ENCODE data around the gene HOXC6.

Gene HOXC6

DNA sequence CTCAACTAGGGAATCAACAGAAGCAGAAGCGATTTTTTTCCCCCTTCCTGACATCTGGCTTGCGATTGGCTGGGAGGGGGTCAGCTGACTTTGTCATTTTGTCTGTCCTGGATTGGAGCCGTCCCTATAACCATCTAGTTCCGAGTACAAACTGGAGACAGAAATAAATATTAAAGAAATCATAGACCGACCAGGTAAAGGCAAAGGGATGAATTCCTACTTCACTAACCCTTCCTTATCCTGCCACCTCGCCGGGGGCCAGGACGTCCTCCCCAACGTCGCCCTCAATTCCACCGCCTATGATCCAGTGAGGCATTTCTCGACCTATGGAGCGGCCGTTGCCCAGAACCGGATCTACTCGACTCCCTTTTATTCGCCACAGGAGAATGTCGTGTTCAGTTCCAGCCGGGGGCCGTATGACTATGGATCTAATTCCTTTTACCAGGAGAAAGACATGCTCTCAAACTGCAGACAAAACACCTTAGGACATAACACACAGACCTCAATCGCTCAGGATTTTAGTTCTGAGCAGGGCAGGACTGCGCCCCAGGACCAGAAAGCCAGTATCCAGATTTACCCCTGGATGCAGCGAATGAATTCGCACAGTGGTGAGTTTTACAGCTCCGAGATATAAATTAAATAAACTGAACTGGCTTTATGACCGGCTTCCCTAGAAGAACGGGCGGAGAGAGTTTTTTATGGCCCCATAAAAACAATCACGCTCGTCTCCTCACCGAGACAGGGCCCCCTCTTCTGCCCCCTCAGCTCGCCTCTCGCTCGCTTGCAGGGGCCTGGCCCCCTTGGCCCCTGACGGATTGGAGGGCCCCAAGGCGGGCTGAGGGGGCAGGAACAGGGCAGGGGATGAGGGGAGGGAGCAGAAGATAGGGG, at the start of gene HOXC6:
TSS of gene HOXC6 (plus strand) at position 127 of the 888 bp plus-strand sequence. CDS start at position 209, 82 bp downstream.
- Histone ChIP-seq H3K36me3 (ENCODE audit: control insufficient read depth in 2 of 2, insufficient read depth in 2 of 2, low read length in 2 of 2) (no peaks in the 10 kb centered on the region), H3K9me3 (ENCODE audit: control insufficient read depth in 2 of 2, low read length in 2 of 2) (peaks cover 0 to 3% of the 10 kb centered on the region in 2 donors), H3K4me3 (ENCODE audit: low read length in 2 of 2) (peak within 1 kb of the TSS in 1 of 2 donors; percentile 38), H3K27me3 (ENCODE audit: control insufficient read depth in 2 of 2, insufficient read depth in 2 of 2, low read length in 2 of 2) (peaks cover 76 to 89% of the 10 kb centered on the region in 2 donors), H3K27ac (ENCODE audit: low read depth in 2 of 2, low read length in 2 of 2) (no peak within 1 kb of the TSS), H3K4me1 (ENCODE audit: control insufficient read depth in 2 of 2, insufficient read depth in 2 of 2, low read length in 2 of 2) (peaks cover 2 to 8% of the 10 kb centered on the region in 2 donors), H3K9ac (ENCODE audit: low read depth in 1 of 2, low read length in 2 of 2) (no peak within 1 kb of the TSS)

DNA sequence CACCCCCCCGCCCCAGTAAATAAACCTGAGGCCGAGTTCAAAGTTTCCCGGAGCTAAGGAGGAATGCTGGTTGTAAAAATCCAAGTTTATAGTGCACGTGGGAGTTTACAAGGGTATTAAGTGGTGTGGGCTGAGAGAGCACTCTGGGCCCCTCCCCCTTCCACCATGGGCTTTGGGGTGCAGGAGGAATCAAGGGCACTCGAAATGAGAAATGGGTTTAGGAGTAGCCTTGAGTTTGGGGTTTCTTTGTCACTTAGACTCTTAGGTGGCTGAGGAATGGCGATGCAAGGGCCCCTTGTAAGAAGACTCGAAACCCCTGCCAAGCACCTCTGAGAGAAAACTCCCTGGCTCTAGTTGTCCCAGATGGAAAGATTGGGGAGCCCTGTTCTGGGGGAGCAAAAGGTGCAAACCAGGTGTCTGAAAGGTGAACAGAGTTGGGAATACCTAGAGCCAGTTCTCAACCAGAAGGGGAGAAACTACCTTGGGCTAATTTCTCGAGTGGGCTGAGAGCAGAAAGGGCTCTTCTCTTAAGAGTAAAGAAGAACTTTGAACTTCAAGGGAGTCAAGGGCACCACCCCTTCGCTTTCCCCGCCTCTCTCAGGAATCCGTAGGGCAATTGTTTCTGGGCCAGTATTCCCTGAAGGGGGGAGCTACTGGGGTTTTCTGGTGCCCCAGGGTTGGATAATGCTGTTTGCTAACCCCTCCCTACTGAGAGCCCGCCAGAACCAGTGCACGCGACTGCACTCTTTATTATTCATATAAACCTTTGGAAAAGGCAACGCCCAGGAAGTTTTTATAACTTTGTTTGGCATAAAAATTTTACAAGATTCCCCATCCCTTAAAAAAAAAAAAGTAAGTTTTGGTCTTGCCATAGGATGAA, 49.5 kb upstream of the HOXC6 start:
- Histone ChIP-seq H3K27ac (ENCODE audit: low read depth in 2 of 2, low read length in 2 of 2) (no peak overlapping the region), H3K4me3 (ENCODE audit: low read length in 2 of 2) (no peak overlapping the region)

GRCh38 chr12:53980104-53980801, 48.0 kb upstream of the HOXC6 start:
- Histone ChIP-seq H3K36me3 (ENCODE audit: control insufficient read depth in 2 of 2, insufficient read depth in 2 of 2, low read length in 2 of 2) (no peaks in the 10 kb centered on the region), H3K27me3 (ENCODE audit: control insufficient read depth in 2 of 2, insufficient read depth in 2 of 2, low read length in 2 of 2) (peaks cover 83 to 88% of the 10 kb centered on the region in 2 donors), H3K27ac (ENCODE audit: low read depth in 2 of 2, low read length in 2 of 2) (no peak overlapping the region), H3K4me3 (ENCODE audit: low read length in 2 of 2) (no peak overlapping the region), H3K9me3 (ENCODE audit: control insufficient read depth in 2 of 2, low read length in 2 of 2) (peaks cover 0 to 4% of the 10 kb centered on the region in 2 donors), H3K9ac (ENCODE audit: low read depth in 1 of 2, low read length in 2 of 2) (no peak overlapping the region), H3K4me1 (ENCODE audit: control insufficient read depth in 2 of 2, insufficient read depth in 2 of 2, low read length in 2 of 2) (peaks cover 1 to 5% of the 10 kb centered on the region in 2 donors)

More for the DNA sequence above, 49.5 kb upstream of the HOXC6 start:
- Histone ChIP-seq H3K4me1 (ENCODE audit: control insufficient read depth in 2 of 2, insufficient read depth in 2 of 2, low read length in 2 of 2) (peaks cover 0 to 5% of the 10 kb centered on the region in 2 donors), H3K27me3 (ENCODE audit: control insufficient read depth in 2 of 2, insufficient read depth in 2 of 2, low read length in 2 of 2) (peaks cover 75 to 82% of the 10 kb centered on the region in 2 donors), H3K9ac (ENCODE audit: low read depth in 1 of 2, low read length in 2 of 2) (no peak overlapping the region), H3K36me3 (ENCODE audit: control insufficient read depth in 2 of 2, insufficient read depth in 2 of 2, low read length in 2 of 2) (no peaks in the 10 kb centered on the region), H3K9me3 (ENCODE audit: control insufficient read depth in 2 of 2, low read length in 2 of 2) (peaks cover 0 to 4% of the 10 kb centered on the region in 2 donors)

DNA sequence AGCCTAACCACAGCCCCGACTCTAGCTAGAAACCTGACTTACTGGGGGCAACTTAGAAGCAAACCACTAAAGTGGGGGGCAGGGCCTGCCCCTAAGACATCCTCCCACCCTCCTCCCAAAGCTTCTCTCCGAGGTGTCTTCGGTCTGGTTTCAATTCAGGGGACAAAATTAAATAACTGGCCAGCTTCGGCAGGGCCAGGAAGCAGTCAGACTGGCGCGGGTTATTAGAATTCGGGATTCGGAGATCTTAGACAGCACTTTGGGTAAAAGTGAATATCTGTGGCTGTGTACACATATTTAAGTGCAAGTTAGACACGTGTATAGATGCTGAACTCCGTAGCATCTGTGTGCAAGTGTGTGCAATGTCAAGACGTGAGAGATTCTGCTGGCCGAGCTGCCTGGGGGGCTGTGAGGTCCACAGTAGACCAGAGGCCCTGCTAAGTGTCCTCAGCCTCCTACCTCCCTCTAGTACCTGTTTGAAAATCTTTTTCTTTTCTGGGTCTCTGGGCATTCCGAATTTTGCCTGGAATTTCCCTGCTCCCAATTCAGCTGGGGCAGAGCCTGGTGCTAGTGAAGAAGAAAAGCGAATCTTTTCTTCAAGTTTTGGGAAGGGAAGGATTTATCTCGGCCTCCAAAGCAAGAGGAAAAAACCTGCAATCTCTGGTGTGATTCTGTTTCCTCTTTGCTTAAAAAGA, 47.3 kb upstream of the HOXC6 start:
- Histone ChIP-seq H3K36me3 (ENCODE audit: control insufficient read depth in 2 of 2, insufficient read depth in 2 of 2, low read length in 2 of 2) (no peaks in the 10 kb centered on the region), H3K4me1 (ENCODE audit: control insufficient read depth in 2 of 2, insufficient read depth in 2 of 2, low read length in 2 of 2) (peaks cover 2 to 5% of the 10 kb centered on the region in 2 donors), H3K27me3 (ENCODE audit: control insufficient read depth in 2 of 2, insufficient read depth in 2 of 2, low read length in 2 of 2) (peaks cover 86 to 89% of the 10 kb centered on the region in 2 donors), H3K9me3 (ENCODE audit: control insufficient read depth in 2 of 2, low read length in 2 of 2) (no peaks in the 10 kb centered on the region), H3K27ac (ENCODE audit: low read depth in 2 of 2, low read length in 2 of 2) (no peak overlapping the region), H3K4me3 (ENCODE audit: low read length in 2 of 2) (no peak overlapping the region), H3K9ac (ENCODE audit: low read depth in 1 of 2, low read length in 2 of 2) (no peak overlapping the region)

- Histone ChIP-seq H3K27me3 (ENCODE audit: control insufficient read depth in 2 of 2, insufficient read depth in 2 of 2, low read length in 2 of 2) (peaks cover 86 to 89% of the 10 kb centered on the region in 2 donors), H3K36me3 (ENCODE audit: control insufficient read depth in 2 of 2, insufficient read depth in 2 of 2, low read length in 2 of 2) (no peaks in the 10 kb centered on the region), H3K27ac (ENCODE audit: low read depth in 2 of 2, low read length in 2 of 2) (no peak overlapping the region), H3K4me1 (ENCODE audit: control insufficient read depth in 2 of 2, insufficient read depth in 2 of 2, low read length in 2 of 2) (peaks cover 2 to 5% of the 10 kb centered on the region in 2 donors), H3K9ac (ENCODE audit: low read depth in 1 of 2, low read length in 2 of 2) (no peak overlapping the region), H3K9me3 (ENCODE audit: control insufficient read depth in 2 of 2, low read length in 2 of 2) (no peaks in the 10 kb centered on the region), H3K4me3 (ENCODE audit: low read length in 2 of 2) (no peak overlapping the region)
These were observed 46.3 kb upstream of the HOXC6 start for GRCh38 chr12:53981634-53982565.

GRCh38 chr12:53982648-53983567, 45.3 kb upstream of the HOXC6 start:
- Histone ChIP-seq H3K36me3 (ENCODE audit: control insufficient read depth in 2 of 2, insufficient read depth in 2 of 2, low read length in 2 of 2) (no peaks in the 10 kb centered on the region), H3K4me1 (ENCODE audit: control insufficient read depth in 2 of 2, insufficient read depth in 2 of 2, low read length in 2 of 2) (peaks cover 2 to 5% of the 10 kb centered on the region in 2 donors), H3K9me3 (ENCODE audit: control insufficient read depth in 2 of 2, low read length in 2 of 2) (no peaks in the 10 kb centered on the region), H3K27me3 (ENCODE audit: control insufficient read depth in 2 of 2, insufficient read depth in 2 of 2, low read length in 2 of 2) (peaks cover 86 to 91% of the 10 kb centered on the region in 2 donors), H3K4me3 (ENCODE audit: low read length in 2 of 2) (no peak overlapping the region), H3K27ac (ENCODE audit: low read depth in 2 of 2, low read length in 2 of 2) (no peak overlapping the region), H3K9ac (ENCODE audit: low read depth in 1 of 2, low read length in 2 of 2) (no peak overlapping the region)

GRCh38 chr12:53983568-53983949, 44.7 kb upstream of the HOXC6 start:
- H3K4me3 ChIP-seq (ENCODE audit: low read length in 2 of 2) = no peak overlapping the region
- H3K27ac ChIP-seq (ENCODE audit: low read depth in 2 of 2, low read length in 2 of 2) = no peak overlapping the region
- no peaks in the 10 kb centered on the region for H3K9me3 ChIP-seq (ENCODE audit: control insufficient read depth in 2 of 2, low read length in 2 of 2)
- peaks cover 88 to 93% of the 10 kb centered on the region in 2 donors for H3K27me3 ChIP-seq (ENCODE audit: control insufficient read depth in 2 of 2, insufficient read depth in 2 of 2, low read length in 2 of 2)
- H3K4me1 ChIP-seq (ENCODE audit: control insufficient read depth in 2 of 2, insufficient read depth in 2 of 2, low read length in 2 of 2) = peaks cover 2 to 4% of the 10 kb centered on the region in 2 donors
- no peak overlapping the region for H3K9ac ChIP-seq (ENCODE audit: low read depth in 1 of 2, low read length in 2 of 2)
- no peaks in the 10 kb centered on the region for H3K36me3 ChIP-seq (ENCODE audit: control insufficient read depth in 2 of 2, insufficient read depth in 2 of 2, low read length in 2 of 2)

GRCh38 chr12:53983950-53984572, 44.2 kb upstream of the HOXC6 start:
- Histone ChIP-seq H3K27ac (ENCODE audit: low read depth in 2 of 2, low read length in 2 of 2) (no peak overlapping the region), H3K36me3 (ENCODE audit: control insufficient read depth in 2 of 2, insufficient read depth in 2 of 2, low read length in 2 of 2) (no peaks in the 10 kb centered on the region), H3K27me3 (ENCODE audit: control insufficient read depth in 2 of 2, insufficient read depth in 2 of 2, low read length in 2 of 2) (peaks cover 87 to 94% of the 10 kb centered on the region in 2 donors), H3K4me1 (ENCODE audit: control insufficient read depth in 2 of 2, insufficient read depth in 2 of 2, low read length in 2 of 2) (peaks cover 0 to 2% of the 10 kb centered on the region in 2 donors), H3K4me3 (ENCODE audit: low read length in 2 of 2) (no peak overlapping the region), H3K9me3 (ENCODE audit: control insufficient read depth in 2 of 2, low read length in 2 of 2) (no peaks in the 10 kb centered on the region), H3K9ac (ENCODE audit: low read depth in 1 of 2, low read length in 2 of 2) (no peak overlapping the region)

Data from mucosa of rectum (tissue), 2 donors.